ENCODE data around the gene EXOC1L. TPM values are rescaled to one million over a fixed set of nuclear protein-coding genes. Genes with fewer than 3 reads are reported as not detected.
"Not testable (repeated sequence)": the region's sequence is repeated elsewhere in the genome, so short reads cannot be mapped to it uniquely, and the experiment has no call there.

Gene EXOC1L
- total RNA-seq, 1 donor from 2014 or later: not detected

DNA sequence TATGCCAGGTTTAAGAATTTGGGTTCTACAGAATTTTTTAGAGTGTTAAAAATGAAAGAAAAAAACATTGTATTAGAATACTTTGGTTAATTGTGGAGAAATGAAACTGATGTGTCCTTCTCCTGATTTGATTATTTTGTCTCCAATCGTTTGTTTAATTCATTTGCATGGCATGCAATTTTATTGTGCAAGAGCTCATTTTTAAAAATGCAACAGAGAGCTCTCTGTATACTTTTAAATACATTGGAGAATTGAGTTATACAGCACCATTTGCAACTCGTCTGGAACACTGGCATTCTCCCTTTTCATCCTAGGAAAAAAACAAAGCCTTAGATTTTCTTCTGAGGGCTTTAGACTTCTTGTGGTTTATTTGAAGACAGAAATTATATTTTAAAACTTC, 689 bp downstream of the EXOC1L start:
- peaks cover 19% of the 10 kb centered on the region for H3K27me3 Mint-ChIP-seq
- no peaks in the 10 kb centered on the region for H3K4me1 Mint-ChIP-seq
- H3K27ac Mint-ChIP-seq: no peak overlapping the region
- no peak for DNase-seq
- H3K4me3 Mint-ChIP-seq: no peak overlapping the region
- no peaks in the 10 kb centered on the region for H3K9me3 Mint-ChIP-seq
- intact Hi-C loops (cut with micrococcal nuclease): no loop called here
- no peaks in the 10 kb centered on the region for H3K36me3 Mint-ChIP-seq (ENCODE audit: low read depth)

DNA sequence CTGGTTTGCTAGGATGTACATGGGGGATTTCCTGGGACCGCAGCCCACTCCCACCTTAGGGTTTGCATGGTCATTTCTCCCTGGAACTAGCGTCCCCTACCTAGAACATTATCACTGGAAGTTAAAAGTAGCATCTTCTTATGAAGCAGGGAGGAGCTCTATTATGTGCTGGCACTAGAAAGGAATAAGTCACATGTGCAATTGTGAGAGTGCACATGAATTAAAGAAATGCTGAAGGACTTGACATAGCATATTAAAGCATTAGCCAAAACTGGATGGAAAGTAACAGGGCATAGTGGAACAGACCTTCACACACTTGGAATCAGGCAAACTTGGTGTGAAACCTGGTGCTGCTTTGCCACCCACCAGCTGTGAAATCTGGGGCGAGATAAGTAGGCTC, 2.7 kb downstream of the EXOC1L start:
- DNase-seq: no peak
- intact Hi-C loops (cut with micrococcal nuclease): no loop called here
- peaks cover 19% of the 10 kb centered on the region for H3K27me3 Mint-ChIP-seq
- no peaks in the 10 kb centered on the region for H3K4me1 Mint-ChIP-seq
- H3K9me3 Mint-ChIP-seq: no peaks in the 10 kb centered on the region
- H3K36me3 Mint-ChIP-seq (ENCODE audit: low read depth): no peaks in the 10 kb centered on the region
- no peak overlapping the region for H3K4me3 Mint-ChIP-seq
- no peak overlapping the region for H3K27ac Mint-ChIP-seq

DNA sequence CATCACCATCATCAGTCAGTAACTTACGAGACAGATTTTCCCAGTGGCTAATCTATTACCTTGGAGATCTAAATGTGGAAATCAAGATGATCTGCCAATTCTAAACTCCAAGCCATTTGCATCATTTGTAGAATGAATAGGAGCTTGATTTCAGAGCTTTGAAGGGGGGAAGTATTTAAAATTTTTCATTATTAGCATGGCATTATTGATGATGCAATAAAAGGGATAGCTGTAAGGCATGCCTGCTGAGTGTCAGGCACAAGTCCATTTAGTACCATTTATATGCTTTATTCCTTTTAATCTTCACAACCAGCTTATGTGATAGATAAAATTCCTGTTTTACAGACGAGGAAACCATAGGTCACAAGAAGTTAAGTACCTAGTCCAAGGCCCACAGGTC, 5.3 kb downstream of the EXOC1L start:
- no peaks in the 10 kb centered on the region for H3K4me1 Mint-ChIP-seq
- no peak for DNase-seq
- intact Hi-C loops (cut with micrococcal nuclease): no loop called here
- H3K4me3 Mint-ChIP-seq: no peak overlapping the region
- H3K27me3 Mint-ChIP-seq: peaks cover 17% of the 10 kb centered on the region
- no peaks in the 10 kb centered on the region for H3K9me3 Mint-ChIP-seq
- no peaks in the 10 kb centered on the region for H3K36me3 Mint-ChIP-seq (ENCODE audit: low read depth)
- no peak overlapping the region for H3K27ac Mint-ChIP-seq

DNA sequence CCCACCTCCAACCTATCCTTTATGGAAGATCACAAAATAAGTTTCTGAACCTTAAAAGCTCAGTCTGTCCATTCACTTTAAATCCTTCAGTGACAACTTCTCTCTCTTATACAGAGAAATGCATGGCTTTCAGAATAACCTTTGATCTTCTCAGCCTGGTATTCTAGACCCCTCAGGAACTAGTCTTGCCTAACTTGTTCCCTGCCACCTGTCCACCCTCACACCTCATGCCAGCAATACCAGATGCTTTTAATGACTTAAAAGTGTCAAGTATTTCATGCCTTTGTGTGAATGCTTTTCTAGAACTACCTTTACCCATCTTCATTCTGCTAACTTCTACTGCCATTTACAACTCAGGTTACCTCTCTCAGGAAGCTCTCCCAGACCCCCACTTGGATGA, 7.4 kb downstream of the EXOC1L start:
- Mint-ChIP-seq H3K4me3 (no peak overlapping the region), H3K4me1 (no peaks in the 10 kb centered on the region), H3K9me3 (no peaks in the 10 kb centered on the region), H3K27me3 (peaks cover 20% of the 10 kb centered on the region), H3K36me3 (ENCODE audit: low read depth) (no peaks in the 10 kb centered on the region), H3K27ac (no peak overlapping the region)
- intact Hi-C loops (cut with micrococcal nuclease): no loop called here
- DNase-seq: no peak

DNA sequence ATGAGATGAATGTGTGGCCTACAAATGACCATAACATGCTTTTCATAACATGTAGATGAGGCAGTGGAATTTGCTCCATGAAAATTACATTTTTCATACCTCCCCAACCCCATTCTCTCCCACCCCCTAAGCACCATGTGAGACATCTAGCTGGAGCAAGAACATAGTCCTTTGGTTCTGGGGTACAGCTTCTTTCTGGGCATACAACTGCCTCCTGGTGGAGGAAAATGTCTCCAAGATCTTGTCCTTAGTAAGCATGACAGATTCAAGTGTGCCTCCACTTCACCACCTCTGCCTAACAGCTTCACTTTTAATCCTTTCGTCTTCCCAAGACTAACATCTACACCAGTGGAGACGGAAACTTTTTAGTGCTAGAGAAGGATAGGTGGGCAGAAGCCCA, 8.0 kb downstream of the EXOC1L start:
- H3K27ac Mint-ChIP-seq: no peak overlapping the region
- H3K4me1 Mint-ChIP-seq: no peaks in the 10 kb centered on the region
- no peaks in the 10 kb centered on the region for H3K36me3 Mint-ChIP-seq (ENCODE audit: low read depth)
- no peak for DNase-seq
- intact Hi-C loops (cut with micrococcal nuclease): no loop called here
- peaks cover 21% of the 10 kb centered on the region for H3K27me3 Mint-ChIP-seq
- no peak overlapping the region for H3K4me3 Mint-ChIP-seq
- no peaks in the 10 kb centered on the region for H3K9me3 Mint-ChIP-seq

DNA sequence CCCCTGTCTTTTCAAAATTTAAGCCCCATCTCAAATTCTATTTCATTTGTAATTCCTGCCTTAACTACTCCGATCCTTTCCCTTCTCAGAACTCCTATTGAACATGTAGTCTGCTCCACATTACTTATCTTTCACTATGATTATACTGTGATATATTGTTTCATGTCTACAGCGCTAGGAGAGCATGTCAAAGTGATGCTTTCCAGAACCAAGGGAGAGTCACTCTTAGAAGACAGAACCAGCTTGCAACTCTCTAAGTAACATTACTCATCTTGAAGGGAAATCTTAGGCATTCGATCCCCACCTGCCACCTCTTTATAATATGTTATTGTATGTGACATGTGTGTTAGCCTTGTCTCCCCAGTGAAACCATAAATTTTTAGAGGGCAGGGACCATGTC, 10.5 kb downstream of the EXOC1L start:
- intact Hi-C loops (cut with micrococcal nuclease): no loop called here

DNA sequence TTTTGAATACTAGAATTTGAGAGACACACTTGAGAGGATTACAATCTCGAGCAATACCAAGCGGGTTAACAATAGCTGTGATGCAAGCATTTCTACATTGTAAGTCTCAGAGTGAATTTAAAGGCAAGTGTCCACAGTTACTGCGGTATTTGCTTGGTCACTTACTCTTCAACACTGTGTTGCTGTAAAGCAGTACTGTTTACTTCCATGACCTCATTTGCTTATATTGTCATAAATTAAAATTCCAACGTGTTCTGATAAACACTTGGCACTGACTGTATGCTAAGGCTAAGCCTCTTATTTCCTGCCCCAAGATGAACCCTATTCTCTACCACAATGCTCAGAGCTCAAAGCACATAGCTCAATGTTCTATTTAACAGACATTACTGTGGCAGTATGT, 11.1 kb downstream of the EXOC1L start:
- no peak for DNase-seq
- intact Hi-C loops (cut with micrococcal nuclease): no loop called here
- Mint-ChIP-seq H3K4me3 (no peak overlapping the region), H3K36me3 (ENCODE audit: low read depth) (no peaks in the 10 kb centered on the region), H3K27me3 (peaks cover 25% of the 10 kb centered on the region), H3K4me1 (no peaks in the 10 kb centered on the region), H3K27ac (no peak overlapping the region), H3K9me3 (no peaks in the 10 kb centered on the region)

More for the DNA sequence above, 10.5 kb downstream of the EXOC1L start:
- Mint-ChIP-seq H3K4me3 (no peak overlapping the region), H3K9me3 (no peaks in the 10 kb centered on the region), H3K36me3 (ENCODE audit: low read depth) (no peaks in the 10 kb centered on the region), H3K27me3 (peaks cover 21% of the 10 kb centered on the region), H3K4me1 (no peaks in the 10 kb centered on the region), H3K27ac (no peak overlapping the region)
- no peak for DNase-seq

DNA sequence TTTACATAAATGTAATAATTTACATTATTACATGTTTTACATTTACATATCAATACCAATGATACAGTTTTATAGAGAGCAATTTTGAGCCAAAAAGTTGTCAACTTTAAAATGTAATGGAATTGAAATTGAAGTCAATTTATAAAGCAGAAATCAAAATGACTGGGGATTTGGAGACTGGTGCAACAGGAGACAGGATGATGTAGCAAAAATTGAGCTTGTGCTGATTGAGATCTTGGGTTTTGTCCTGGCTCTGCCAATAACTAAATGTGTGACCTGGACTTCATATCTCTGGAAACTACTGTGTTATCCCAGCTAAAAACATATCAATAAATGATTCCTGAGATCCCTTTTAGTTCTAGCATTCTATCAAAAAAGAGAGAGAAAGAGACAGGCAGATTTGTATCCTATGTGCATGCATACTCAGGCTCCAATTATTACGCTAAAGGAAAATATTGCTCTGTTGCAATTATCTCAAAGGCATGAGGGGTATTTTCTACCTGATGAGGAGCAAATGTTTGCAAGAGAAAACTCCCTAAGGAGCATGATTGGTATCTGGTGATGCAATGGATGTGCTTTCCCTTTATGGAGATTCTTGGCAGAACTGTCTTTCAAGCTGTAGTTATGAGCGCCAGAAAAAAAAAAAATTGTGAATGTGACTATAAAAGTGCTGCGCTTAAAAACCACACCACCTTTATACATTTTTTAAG, 14.7 kb downstream of the EXOC1L start:
- Mint-ChIP-seq H3K9me3 (peaks cover 6% of the 10 kb centered on the region), H3K4me3 (no peak overlapping the region), H3K36me3 (ENCODE audit: low read depth) (no peaks in the 10 kb centered on the region), H3K27ac (no peak overlapping the region), H3K27me3 (peaks cover 32% of the 10 kb centered on the region), H3K4me1 (no peaks in the 10 kb centered on the region)
- no peak for DNase-seq
- intact Hi-C loops (cut with micrococcal nuclease): no loop called here

DNA sequence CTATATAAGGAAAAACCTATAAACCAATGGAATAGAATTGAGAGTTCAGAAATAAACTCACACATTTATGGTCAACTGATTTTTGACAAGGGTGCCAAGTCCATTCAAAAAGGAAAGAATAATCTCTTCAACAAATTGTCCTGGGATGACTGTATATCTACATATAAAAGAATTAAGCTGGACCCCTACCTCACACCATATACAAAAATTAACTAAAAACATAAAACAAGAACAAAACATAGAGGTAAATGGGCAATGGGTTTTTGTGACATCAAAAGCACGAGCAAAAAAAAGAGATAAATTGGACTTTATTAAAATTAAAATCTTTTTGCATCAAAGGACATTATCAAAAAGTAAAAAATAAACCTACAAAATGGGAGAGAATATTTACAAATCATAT, 18.3 kb downstream of the EXOC1L start:
- intact Hi-C loops (cut with micrococcal nuclease): no loop called here
- H3K36me3 Mint-ChIP-seq (ENCODE audit: low read depth): no peaks in the 10 kb centered on the region
- no peaks in the 10 kb centered on the region for H3K4me1 Mint-ChIP-seq
- peaks cover 6% of the 10 kb centered on the region for H3K9me3 Mint-ChIP-seq
- DNase-seq: no peak
- peaks cover 21% of the 10 kb centered on the region for H3K27me3 Mint-ChIP-seq
- H3K4me3 Mint-ChIP-seq: no peak overlapping the region
- no peak overlapping the region for H3K27ac Mint-ChIP-seq

DNA sequence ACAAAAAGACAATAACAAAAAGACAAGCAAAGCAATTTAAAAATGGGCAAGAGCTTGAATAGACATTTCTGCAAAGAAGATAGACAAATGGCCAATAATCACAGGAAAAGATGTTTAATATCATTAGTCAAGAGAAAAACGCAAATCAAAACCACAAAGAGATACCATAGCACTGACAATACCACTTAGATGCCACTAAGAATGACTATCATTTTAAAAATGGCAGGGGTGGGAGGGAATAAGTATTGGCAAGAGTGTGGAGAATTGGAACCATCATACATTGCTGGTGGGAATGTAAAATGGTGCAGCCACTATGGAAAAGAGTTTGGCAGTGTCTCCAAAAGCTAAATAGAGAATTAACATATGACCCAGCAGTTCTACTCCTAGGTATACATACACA, 18.8 kb downstream of the EXOC1L start:
- no peaks in the 10 kb centered on the region for H3K36me3 Mint-ChIP-seq (ENCODE audit: low read depth)
- no peak overlapping the region for H3K27ac Mint-ChIP-seq
- intact Hi-C loops (cut with micrococcal nuclease): no loop called here
- no peak overlapping the region for H3K4me3 Mint-ChIP-seq
- no peaks in the 10 kb centered on the region for H3K4me1 Mint-ChIP-seq
- peaks cover 6% of the 10 kb centered on the region for H3K9me3 Mint-ChIP-seq
- no peak for DNase-seq
- H3K27me3 Mint-ChIP-seq: peaks cover 21% of the 10 kb centered on the region

DNA sequence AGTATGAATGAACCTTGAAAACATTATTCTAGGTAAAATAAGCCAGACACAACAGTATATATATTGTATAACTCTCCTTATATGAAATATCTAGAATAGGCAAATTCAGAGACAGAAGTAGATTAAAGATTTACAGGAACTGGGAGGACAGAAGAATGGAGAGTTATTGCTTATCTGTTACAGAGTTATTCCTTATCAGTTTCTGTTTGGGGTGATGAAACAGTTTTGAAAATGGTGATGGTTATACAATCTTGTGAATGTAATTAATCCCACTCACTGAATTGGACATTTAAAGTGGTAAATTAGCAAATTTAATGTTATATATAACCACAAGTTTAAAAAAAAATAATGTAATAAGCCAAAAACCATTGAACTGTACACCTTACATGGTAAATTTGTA, 19.4 kb downstream of the EXOC1L start:
- Mint-ChIP-seq H3K4me3 (no peak overlapping the region), H3K9me3 (peaks cover 6% of the 10 kb centered on the region), H3K27me3 (peaks cover 18% of the 10 kb centered on the region), H3K27ac (no peak overlapping the region), H3K4me1 (no peaks in the 10 kb centered on the region), H3K36me3 (ENCODE audit: low read depth) (no peaks in the 10 kb centered on the region)
- intact Hi-C loops (cut with micrococcal nuclease): no loop called here
- DNase-seq: no peak

DNA sequence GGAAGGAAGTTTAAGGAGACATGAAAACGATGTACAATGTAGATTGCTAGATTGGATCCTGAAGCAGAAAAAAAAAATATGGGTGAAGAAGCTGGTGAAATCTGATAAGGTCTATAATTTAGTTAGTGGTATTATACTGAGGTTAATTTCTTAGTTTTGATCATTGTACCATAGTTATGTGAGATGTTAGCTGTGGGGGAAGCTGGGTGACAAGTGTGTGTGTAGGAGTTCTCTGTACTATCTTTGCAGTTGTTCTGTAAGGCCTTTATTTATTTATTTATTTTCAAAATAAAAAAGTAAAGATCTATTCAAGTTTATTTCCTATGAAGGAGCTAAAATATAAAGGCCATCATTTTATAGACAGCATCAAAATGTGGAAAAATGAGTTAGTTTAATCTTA, 21.4 kb downstream of the EXOC1L start:
- Mint-ChIP-seq H3K36me3 (ENCODE audit: low read depth) (no peaks in the 10 kb centered on the region), H3K27ac (no peak overlapping the region), H3K4me1 (no peaks in the 10 kb centered on the region), H3K9me3 (peaks cover 6% of the 10 kb centered on the region), H3K4me3 (no peak overlapping the region), H3K27me3 (peaks cover 14% of the 10 kb centered on the region)
- no peak for DNase-seq
- intact Hi-C loops (cut with micrococcal nuclease): no loop called here

DNA sequence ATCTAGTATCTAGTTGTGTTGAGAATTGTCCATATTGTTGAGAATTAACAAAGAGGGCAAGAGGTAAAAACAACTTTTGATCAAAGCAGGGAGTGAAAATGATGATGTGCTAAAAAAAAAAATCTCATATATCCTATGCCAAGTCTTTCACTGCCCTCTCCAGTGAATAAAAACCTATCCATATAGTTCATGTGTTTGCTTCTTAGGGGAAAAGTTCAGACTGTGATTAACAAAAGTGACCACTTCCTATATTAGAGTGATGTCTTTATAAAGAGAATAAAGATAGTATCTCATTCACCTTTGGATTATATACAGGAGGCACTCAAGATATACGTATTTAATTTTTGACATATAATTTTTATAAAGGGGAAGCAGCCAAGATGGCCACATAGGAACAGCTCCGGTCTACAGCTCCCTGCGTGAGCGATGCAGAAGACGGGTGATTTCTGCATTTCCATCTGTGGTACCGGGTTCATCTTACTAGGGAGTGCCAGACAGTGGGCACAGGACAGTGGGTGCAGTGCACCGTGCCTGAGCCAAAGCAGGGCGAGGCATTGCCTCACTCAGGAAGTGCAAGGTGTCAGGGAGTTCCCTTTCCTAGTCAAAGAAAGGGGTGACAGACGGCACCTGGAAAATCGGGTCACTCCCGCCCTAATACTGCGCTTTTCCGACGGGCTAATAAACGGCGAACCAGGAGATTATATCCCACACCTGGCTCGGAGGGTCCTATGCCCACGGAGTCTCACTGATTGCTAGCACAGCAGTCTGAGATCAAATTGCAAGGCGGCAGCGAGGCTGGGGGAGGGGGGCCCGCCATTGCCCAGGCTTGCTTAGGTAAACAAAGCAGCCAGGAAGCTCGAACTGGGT, 22.0 kb downstream of the EXOC1L start:
- H3K36me3 Mint-ChIP-seq (ENCODE audit: low read depth); H3K27me3 Mint-ChIP-seq; H3K4me1 Mint-ChIP-seq; H3K4me3 Mint-ChIP-seq; intact Hi-C loops (cut with micrococcal nuclease); H3K9me3 Mint-ChIP-seq; H3K27ac Mint-ChIP-seq; DNase-seq: not testable (repeated sequence)

DNA sequence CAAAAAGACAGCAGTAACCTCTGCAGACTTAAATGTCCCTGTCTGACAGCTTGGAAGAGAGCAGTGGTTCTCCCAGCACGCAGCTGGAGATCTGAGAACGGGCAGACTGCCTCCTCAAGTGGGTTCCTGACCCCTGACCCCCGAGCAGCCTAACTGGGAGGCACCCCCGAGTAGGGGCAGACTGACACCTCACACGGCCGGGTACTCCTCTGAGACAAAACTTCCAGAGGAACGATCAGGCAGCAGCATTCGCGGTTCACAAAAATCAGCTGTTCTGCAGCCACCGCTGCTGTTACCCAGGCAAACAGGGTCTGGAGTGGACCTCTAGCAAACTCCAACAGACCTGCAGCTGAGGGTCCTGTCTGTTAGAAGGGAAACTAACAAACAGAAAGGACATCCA, 22.7 kb downstream of the EXOC1L start:
- H3K4me3 Mint-ChIP-seq; H3K4me1 Mint-ChIP-seq; H3K9me3 Mint-ChIP-seq; DNase-seq; H3K27me3 Mint-ChIP-seq; H3K36me3 Mint-ChIP-seq (ENCODE audit: low read depth); intact Hi-C loops (cut with micrococcal nuclease); H3K27ac Mint-ChIP-seq: not testable (repeated sequence)
